GM12801 (cell line): ENCODE measurements around the gene PRRT2.

Experiments
- CTCF ChIP-seq: IDR thresholded peaks from one replicate; pipeline ENCODE4 v1.5.1; 2011; ENCODE audit warnings: control low read depth; ENCODE audit not compliant: insufficient read length; ENCODE audit errors: extremely low read depth

The PRRT2 gene

GRCh38 chr16:29834079-29834478, 22.1 kb downstream of the PRRT2 start:
- TF ChIP-seq CTCF: no peak

- no peak for TF ChIP-seq CTCF
Observed at GRCh38 chr16:29835926-29836325, 23.9 kb downstream of the PRRT2 start.

- TF ChIP-seq CTCF: no peak
Observed at GRCh38 chr16:29836623-29837022, 24.6 kb downstream of the PRRT2 start.

- no peak for TF ChIP-seq CTCF
Observed at GRCh38 chr16:29837841-29838240, 25.8 kb downstream of the PRRT2 start.

GRCh38 chr16:29839822-29840221, 27.8 kb downstream of the PRRT2 start:
- no peak for TF ChIP-seq CTCF

GRCh38 chr16:29840240-29840639, 28.2 kb downstream of the PRRT2 start:
- TF ChIP-seq CTCF: no peak

- no peak for TF ChIP-seq CTCF
Observed at GRCh38 chr16:29841631-29842030, 29.6 kb downstream of the PRRT2 start.
